ENCODE data around the gene POLE3.
"Not testable (repeated sequence)": the region's sequence is repeated elsewhere in the genome, so short reads cannot be mapped to it uniquely, and the experiment has no call there.

POLE3 gene

DNA sequence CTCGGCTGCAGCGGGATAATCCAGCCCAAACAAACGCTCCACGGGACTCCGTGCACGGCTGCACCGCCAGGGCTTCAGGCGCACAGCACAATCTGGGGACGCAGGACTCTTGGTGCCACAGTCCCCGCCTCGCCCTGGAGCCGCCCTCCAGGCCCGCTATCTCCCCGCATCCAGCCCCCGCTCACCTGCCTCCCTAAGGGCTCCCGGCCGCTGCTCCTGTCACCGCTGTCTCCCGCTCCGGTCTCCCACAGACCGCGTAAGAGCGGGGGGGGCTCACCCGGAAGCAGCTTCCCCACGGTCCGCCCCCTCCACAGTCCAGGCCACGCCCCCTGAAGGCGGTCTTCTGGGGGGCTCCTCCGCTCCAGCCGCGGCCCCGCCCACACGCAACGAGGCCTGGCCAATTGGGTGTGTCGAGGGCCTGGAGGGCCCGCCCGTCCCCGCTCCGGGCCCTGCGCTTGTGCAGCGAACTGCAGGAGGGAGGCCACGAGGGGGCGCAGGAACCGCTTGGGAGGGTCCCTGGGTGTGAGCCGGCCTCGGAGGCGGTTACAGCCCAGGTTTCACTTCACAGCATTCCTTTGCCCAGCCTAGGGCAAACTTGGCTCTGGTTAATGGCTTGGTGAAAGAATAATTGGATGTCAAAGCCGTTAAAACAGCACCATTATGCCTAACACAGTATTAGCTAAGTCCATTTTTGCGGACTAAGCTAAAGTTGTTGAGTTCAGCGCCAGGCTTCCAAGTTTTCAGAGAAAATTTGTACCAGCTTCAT lies 9.3 kb downstream of the POLE3 start, which contains the start of gene ALAD:
ALAD (minus strand) TSS at position 258 of the 766 bp plus-strand sequence. CDS start 7,725 bp downstream, outside the sequence.
- peak; percentile 94 for DNase-seq

DNA sequence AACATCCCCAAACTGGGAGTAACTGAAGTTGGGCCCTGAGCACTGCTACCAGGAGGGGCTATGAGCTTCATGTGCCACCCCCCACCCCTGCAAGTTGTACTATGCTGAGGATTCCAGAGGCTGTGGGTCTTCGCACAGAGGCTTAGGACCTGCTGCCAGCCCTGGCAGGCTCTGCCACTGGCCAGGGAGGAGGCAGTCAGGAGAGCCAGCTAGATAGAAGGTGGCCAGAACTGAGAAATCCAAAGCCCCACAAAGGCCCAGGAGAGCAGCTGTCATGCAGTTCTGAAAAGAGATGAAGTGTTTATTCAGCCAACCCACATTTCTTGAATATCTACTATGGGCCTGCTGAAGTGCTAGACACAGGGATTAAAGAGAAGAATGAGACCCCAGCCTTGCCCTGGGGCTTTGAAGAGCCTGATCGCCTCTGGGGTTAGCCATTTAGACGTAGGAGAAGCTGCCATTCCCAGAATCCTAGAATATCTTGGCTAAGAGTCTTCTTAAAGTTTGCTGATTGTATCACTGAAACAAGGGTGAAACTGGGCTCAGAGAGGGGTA lies 10.8 kb downstream of the POLE3 start:
- no peak for DNase-seq

DNA sequence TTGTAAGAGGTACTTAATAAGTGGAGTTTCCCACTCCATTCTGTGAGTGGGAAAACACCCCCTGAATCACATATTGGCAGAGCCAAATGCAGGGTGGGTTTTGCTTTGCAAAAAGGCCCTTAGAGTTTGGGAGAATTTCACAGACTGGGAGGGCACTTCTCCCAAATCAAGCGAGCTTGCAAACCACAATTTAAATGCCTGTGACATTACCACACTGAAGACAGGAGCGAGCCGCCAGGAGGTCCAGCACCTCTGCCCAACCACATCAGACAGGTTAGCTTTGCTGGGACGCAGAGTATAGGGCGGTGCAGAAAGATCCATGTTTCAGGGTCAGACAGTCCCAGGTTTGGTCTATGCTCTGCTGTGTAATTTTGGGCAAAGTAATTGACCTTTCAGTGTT lies 11.7 kb downstream of the POLE3 start:
- no peak for DNase-seq

DNA sequence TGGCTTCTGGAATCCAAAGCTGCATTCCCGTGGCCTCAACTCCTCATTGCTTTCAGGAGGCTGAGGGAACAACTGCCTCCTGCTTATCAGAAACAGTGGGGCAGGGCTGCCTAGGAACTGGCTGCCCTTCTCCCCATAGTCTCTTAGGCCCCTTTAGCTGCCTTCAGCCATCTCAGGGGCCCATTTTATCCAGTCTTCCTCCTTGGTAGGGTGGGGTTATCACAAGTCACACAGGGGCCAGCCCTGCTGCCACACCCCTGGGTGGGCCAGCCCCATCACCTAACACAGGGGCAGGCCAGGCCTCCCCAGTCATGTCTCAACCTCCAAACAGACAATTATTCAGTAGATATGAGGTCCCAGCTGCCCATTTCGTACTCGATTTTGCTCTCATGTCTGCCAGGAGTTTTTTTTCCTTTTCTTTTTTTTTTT lies 13.3 kb downstream of the POLE3 start:
- DNase-seq: no peak

DNA sequence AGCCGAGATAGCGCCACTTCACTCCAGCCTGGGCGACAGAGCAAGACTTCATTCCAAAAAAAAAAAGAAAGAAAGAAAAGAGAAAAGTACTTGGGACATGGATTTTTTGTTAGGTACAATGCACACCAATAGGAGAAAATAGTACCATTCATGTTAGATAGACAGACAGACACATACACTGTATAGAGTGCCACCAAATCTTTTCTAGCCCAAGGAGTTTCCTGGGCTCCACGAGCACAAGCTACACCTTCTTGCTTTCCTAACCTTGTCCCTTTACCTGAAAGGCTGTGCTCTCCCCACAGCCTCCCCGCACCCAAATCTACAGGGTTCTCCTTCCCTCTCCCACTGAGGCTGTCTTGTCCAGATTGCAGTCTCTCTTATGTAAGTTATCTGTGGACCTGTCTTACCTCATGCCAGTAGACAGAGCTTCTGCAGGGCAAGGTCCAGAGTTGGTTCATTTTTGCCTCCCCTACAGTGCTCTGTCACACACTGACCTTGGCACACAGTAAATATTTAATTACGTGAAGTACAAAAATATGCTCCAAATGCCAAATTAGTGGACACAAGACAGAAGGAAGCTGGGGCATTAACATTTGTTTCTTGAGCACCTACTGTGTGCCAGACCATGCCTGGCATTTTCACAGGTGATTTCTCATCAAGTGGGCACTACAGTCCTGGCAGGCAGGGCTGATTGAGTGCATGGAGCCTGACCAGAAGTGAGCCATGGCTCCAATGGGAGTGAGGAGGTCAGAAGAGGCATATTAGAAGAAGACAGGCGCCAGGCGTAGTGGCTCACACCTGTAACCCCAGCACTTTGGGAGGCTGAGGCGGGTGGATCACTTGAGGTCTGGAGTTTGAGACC lies 15.2 kb downstream of the POLE3 start:
- DNase-seq: no peak

DNA sequence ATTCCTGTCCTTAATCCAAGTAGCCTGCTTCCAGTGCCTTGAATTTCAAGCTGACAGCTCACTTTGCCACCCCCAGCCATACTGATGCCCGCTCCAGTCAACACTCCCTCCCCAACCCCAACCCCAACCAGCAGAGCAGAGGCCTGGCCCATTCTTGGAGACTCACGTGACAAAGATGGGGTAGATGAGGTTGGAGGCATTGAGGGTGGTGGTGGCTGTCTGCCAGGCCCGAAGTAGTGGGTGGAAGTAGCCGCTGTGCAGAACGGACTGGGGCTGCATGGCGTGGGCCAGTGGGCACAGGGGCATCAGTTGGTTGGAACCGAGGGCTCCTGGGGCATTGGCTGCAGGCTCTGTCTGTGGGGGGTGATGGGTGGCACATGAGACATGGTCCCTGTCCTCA lies 17.2 kb downstream of the POLE3 start:
- no peak for DNase-seq

DNA sequence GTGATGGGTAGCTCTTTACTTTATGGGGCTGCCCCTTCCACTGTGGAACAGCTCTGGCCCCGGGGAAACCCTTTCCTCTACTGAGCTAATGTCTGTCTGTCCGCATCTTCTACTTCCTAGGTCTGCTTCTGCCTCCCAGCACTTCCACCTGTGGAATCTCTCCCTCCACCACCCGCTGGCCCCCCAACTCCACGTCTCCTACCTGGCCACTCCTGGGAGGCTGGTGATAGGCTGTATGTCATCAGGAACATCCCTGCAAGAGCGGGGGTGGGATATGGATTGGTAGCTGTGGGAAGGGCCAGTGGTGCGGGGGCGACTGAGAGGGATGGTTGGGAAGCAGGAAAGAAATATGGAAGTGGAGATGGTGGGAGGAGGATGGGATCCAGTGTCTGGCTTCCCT lies 18.6 kb downstream of the POLE3 start:
- DNase-seq: no peak

DNA sequence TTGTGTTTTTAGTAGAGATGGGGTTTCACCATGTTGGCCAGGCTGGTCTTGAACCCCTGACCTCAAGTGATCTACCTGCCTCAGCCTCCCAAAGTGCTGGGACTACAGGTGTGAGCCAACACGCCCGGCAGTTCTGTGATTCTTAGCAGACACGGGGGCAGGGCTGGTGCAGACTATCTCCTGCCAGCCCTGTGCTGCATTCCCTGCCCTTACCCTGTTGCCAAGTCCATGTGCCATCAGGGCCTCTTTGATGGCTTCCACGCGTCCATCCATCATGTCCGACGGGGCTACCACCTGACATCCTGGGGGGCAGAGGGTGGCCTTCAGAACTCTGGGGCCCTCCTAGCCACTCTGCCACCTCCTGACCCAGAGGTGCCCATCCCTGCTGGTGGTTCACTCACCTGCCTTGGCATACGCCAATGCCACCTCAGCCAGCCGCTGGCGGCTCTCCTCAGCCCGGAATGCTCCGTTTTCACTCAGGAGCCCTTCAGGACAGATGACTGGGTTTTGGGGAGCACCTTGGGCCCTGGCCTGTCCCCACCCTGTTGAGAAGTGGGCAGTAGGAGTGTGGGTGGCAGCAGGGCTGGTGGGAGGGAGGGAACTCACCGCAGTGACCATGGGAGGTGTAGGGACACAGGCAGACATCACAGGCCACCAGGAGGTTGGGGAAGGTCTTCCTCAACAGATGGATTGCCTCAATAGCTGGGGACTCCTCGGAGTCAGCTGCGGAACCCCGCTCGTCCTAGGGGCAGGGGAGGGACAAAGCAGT lies 20.1 kb downstream of the POLE3 start:
- DNase-seq: no peak

DNA sequence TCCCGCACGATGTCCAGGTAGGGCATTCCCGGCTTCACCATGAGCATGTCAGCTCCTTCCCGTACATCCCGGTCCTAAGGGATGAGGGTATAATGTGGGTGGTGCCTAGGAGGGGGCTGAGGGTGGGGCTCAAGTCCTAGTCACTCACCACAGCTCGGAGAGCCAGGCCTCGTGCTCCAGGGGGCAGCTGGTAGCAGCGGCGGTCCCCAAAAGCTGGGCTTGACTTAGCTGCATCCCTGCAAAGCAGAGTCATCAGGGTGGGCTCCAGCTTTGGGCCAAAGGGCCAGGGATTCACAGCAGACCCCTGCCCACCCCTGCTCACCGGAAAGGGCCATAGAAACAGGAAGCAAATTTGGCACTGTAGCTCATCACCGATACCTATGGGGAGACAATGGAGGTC lies 21.0 kb downstream of the POLE3 start:
- no peak for DNase-seq

DNA sequence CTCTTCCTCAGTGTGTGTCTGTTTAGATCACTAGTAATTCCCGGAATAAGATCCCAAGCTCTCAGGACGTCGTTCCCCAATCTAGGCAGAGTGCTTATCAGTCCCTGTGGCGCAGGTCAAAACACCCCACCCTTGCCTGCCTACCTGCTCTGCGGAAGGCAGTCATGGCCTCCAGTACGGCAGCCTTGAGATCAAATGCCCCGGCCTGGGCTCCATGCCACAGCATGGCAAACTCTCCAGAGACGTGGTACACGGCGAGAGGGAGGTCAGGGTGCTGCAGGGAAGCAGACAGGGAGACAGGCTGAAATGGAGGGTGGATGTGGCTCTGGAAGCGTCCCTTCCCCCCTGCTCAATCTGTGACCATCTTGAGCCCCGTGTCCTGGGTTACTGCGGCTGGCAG lies 21.6 kb downstream of the POLE3 start:
- DNase-seq: no peak

DNA sequence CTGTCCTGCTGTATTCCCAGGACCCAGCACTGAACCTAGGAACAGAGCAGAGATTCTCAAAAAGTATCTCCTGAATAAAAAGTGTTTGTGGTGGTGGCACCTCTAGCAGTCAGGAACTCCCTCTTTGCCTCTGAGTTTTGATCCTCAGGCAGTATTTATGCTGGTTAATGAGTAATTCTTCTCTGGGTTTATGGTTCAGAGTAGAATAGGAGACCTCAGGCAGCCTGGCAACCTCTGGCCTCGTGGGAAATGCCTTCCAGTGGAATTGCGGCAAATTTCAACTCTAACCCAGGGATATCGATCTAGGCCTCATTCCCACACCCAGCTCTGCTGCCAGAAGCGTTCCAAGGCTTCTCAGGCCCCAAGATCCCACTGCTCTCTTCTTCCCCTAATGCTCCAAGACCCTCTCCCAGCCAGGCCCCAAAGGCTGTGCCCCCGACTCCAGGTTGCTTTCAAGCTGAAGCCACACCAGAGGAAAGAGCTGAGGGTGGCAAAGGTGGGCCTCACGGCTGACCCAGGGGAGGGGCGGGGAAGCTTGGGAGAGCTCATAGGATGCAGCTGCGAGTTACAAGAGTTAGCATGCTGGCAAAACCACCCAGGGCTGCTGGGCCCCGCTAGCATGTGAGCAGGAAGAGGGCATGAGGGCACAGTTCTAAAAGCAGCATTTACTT lies 22.8 kb downstream of the POLE3 start:
- no peak for DNase-seq

DNA sequence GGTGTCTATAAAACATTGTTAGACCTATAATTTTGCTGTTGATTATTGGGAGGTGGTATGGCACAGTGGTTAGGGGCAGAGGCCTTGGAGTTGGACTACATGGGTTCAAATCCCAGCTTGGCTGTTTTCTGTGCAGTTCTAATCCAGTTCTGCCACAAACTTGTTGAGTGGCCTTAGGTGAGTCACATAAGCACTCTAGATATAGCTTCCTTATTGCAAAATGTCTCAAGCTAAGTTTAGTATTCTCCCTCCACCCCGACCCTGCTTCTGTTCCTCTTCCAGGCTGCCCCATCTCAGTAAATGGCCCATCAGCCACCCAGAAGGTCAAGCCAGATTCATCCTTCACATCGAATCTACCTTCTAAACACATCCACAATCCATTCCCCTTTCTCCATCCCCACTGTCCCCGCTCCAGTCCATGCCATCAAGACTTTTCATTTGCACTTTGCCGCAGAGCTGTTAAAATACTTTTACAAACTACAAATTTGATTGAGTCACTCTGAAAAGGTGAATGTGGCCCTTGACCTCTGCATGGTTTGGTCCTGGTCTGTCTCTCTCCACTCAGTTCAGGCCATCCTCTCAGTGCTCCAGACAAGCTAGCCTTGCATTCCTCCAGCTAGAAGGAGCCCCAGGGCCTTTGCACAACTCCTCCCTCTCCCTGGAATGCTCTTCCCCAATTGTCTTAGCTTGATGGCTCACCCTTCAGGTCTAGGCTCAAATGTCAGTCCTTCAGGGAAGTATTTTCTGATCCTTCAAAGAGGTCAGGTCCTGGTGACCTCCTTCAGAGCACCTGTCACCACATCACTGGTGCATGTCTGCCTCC lies 23.7 kb downstream of the POLE3 start:
- DNase-seq: no peak

DNA sequence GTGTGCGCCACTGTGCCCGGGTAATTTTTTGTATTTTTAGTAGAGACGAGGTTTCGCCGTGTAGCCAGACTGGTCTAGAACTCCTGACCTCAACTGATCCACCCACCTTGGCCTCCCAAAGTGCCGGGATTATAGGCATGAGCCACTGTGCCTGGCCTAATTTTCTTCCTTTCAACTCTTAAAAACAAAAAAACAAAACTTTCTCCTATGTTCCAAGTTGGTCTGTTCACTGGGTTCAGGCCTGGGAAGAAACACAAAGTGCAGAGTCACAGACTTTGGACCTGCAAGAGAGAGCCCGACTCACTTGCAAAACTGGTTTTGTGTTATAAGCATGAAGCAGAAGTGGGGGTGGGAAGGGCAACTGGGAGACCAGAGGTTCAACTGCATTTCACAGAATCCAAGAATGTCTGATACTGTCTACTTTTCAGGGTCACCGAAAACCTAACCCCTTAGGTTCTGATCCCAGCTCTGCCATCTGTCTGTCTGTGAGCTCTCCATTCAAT lies 28.5 kb downstream of the POLE3 start:
- no peak for DNase-seq

DNA sequence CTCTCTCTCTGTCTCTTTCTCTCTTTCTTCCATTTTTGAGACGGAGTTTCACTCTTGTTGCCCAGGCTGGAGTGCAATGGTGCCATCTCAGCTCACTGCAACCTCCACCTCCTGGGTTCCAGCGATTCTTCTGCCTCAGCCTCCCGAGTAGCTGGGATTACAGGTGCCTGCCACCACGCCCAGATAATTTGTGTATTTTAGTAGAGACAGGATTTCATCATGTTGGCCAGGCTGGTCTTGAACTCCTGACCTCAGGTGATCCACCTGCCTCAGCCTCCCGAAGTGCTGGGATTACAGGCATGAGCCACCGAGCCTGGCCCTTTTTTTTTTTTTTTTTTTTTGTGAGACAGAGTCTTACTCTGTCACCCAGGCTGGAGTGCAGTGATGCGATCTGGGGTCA lies 29.0 kb downstream of the POLE3 start:
- not testable (repeated sequence) for DNase-seq

DNA sequence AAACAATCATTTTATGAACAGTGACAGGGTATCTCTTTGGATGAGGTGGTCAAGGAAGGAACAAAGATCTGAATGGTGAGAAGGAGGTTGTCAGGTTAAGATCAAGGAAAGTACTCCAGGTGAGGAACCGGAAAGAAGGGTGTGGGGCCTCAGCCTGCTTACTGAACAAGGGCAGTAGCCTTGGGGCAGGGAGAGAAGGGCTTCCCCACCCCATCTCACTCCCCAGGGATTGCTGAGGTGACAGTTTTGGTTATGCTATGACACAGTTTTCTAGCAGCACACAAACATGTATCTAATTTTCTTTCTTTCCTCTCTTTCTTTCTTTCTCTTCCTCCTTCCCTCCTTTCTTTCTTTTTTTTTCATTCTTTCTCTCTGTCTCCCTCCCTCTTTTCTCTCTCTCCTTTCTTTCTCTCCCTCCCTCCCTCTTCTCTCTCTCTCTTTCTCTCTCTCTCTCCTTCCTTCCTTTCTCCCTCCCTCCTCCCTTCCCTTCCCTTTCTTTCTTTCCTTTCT lies 29.6 kb downstream of the POLE3 start:
- no peak for DNase-seq

DNA sequence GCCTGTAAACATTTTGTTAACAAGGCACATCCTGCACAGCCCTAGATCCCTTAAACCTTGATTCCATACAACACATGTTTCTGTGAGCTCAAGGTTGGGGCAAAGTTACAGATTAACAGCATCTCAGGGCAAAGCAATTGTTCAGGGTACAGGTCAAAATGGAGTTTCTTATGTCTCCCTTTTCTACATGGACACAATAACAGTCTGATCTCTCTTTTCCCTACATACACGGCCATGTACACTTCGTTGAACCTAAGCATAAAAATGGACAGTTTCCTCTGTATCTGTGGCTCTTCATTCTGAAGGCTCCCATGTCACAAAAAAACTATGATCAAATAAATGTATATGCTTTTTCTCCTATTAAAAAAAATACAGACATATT lies 30.7 kb downstream of the POLE3 start:
- DNase-seq: not testable (repeated sequence)

DNA sequence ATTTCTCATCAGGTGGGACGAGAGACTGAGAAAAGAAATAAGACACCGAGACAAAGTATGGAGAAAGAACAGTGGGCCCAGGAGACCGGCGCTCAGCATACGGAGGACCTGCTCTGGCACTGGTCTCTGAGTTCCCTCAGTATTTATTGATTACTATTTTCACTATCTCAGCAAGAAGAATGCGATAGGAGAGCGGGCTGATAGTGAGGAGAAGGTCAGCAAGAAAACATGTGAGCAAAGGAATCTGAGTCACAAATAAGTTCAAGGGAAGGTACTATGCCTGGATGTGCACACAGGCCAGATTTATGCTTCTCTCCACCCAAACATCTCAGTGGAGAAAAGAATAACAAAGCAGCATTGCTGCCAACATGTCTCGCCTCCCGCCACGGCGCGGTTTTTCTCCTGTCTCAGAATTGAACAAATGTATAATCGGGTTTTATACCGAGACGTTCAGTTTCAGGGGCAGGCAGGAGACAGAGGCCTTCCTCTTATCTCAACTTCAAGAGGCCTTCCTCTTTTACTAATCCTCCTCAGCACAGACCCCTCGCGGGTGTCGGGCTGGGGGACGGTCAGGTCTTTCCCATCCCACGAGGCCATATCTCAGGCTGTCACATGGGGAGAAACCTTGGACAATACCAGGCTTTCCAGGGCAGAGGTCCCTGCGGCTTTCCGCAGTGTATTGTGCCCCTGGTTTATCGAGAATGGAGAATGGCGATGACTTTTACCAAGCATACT lies 31.2 kb downstream of the POLE3 start:
- DNase-seq: not testable (repeated sequence)

DNA sequence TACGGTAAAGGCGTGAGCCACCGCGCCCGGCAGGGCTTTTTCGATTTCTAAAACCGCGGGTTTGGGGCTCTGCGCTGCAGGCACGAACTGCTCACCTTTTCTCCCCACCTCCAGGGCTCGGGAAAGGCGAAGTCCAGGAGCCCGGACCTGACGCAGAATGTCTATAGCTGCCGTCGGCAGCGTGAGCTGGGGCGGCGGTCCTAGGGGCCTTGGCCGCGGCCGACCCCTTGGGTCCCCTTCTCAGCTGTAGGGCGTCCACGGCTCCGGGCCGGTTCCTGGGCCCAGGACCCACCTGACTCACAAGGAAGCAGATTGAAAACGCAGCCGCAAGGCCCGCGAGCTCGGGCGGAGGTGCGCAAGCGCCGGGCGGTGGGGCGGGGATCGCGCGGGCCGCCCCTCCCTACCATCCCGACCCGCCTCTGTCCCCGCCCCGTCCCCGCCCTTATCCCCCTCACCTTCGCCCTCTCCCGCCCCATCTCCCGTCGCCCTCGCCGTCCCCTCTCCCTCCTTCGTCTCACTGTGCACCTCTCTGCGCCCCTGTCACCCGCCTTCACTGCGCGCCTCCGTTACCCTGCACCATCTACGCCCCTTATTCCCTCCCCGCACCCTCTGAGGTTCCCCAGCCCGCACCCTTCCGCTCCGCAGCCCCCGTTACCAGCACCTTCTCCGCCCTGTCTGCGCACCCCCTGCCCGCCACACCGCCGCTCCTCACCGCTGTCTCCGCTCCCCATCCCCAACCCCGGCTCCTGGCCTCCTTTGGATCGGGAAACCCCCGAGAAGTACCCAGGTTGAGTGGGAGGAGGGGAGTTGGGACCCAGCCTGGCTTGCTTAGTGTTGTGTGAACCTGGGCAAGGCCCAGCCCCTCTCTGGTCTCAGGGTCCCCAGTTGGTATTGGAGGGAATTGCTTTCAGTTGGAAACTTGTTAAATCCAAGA lies 33.6 kb downstream of the POLE3 start, which contains the start of gene HDHD3:
HDHD3 (minus strand) TSS at position 353 of the 934 bp plus-strand sequence. CDS start 2,632 bp downstream, outside the sequence.
- DNase-seq: peak; percentile 31
